ENCODE measurements around the gene IMP3. TPM values are rescaled to one million over a fixed set of nuclear protein-coding genes. Genes with fewer than 3 reads are reported as not detected.

The IMP3 gene
- polyA plus RNA-seq, 1 donor: 63.1 TPM

- DNase-seq: peak; percentile 35 to 60
- Histone ChIP-seq H3K27ac (ENCODE audit: low read length) (no peak overlapping the region), H3K36me3 (ENCODE audit: control insufficient read depth, insufficient read depth, low read length) (peaks cover 17% of the 10 kb centered on the region), H3K4me1 (ENCODE audit: control insufficient read depth, insufficient read depth, low read length) (peaks cover 5% of the 10 kb centered on the region), H3K27me3 (ENCODE audit: control insufficient read depth, insufficient read depth, low read length) (no peaks in the 10 kb centered on the region), H3K9me3 (ENCODE audit: control insufficient read depth, low read depth, low read length) (no peaks in the 10 kb centered on the region), H3K4me3 (ENCODE audit: low read length) (no peak overlapping the region)
- WGBS (ENCODE audit: insufficient coverage, low lambda C conversion rate): no CpG with 5 or more reads among the region's 4 CpGs
These were observed 48.2 kb downstream of the IMP3 start for GRCh38 chr15:75591655-75592364.

GRCh38 chr15:75590239-75590638, 49.8 kb downstream of the IMP3 start:
- Histone ChIP-seq H3K4me3 (ENCODE audit: low read length) (no peak overlapping the region), H3K36me3 (ENCODE audit: control insufficient read depth, insufficient read depth, low read length) (peaks cover 6% of the 10 kb centered on the region), H3K27ac (ENCODE audit: low read length) (no peak overlapping the region), H3K4me1 (ENCODE audit: control insufficient read depth, insufficient read depth, low read length) (peaks cover 5% of the 10 kb centered on the region), H3K27me3 (ENCODE audit: control insufficient read depth, insufficient read depth, low read length) (no peaks in the 10 kb centered on the region), H3K9me3 (ENCODE audit: control insufficient read depth, low read depth, low read length) (no peaks in the 10 kb centered on the region)
- DNase-seq: no peak
- 60% methylated on average over 1 of the region's 2 CpGs for WGBS (ENCODE audit: insufficient coverage, low lambda C conversion rate)

Other genes with a start within 250 kb of the IMP3 start
- gene SIN3A, start 188.5 kb downstream of the IMP3 start, polyA plus RNA-seq: 33.8 TPM
- gene PTPN9, start 60.9 kb downstream of the IMP3 start, polyA plus RNA-seq: 42.3 TPM
- 21.3 TPM for gene SNUPN, start 14.5 kb downstream of the IMP3 start, polyA plus RNA-seq
- gene SNX33, start 7.7 kb upstream of the IMP3 start, polyA plus RNA-seq: 16.6 TPM
- 6.9 TPM for gene CSPG4, start 72.6 kb upstream of the IMP3 start, polyA plus RNA-seq
- 16.6 TPM for gene UBE2Q2, start 203.2 kb upstream of the IMP3 start, polyA plus RNA-seq